ENCODE results near the gene MANSC1. TPM values are rescaled to one million over a fixed set of nuclear protein-coding genes. Genes with fewer than 3 reads are reported as not detected.

MANSC1 gene
- total RNA-seq, 4 donors from 2014 or later: 11.0 to 31.2 (median 22.1) TPM

GRCh38 chr12:12305568-12306300, 44.3 kb downstream of the MANSC1 start:
- H3K4me3 ChIP-seq: no peak overlapping the region
- 89 to 96% methylated on average over 4 to 7 of the region's 7 CpGs for WGBS, 2 donors (ENCODE audit: low coverage in 1 of 2)
- no peak for TF ChIP-seq CTCF (IDR thresholded peaks at IDR 0.05)
- no peak for TF ChIP-seq POLR2AphosphoS5 (IDR thresholded peaks at IDR 0.05)
- no peak for TF ChIP-seq POLR2A (IDR thresholded peaks at IDR 0.05)
- TF ChIP-seq EP300 (IDR thresholded peaks at IDR 0.05): no peak
- H3K27ac ChIP-seq: no peak overlapping the region
- no peak for ATAC-seq
- H3K27me3 ChIP-seq: no peaks in the 10 kb centered on the region
- H3K4me1 ChIP-seq: no peaks in the 10 kb centered on the region
- no peaks in the 10 kb centered on the region for H3K36me3 ChIP-seq
- no peaks in the 10 kb centered on the region for H3K9me3 ChIP-seq

GRCh38 chr12:12302976-12303375, 47.1 kb downstream of the MANSC1 start:
- TF ChIP-seq EP300 (IDR thresholded peaks at IDR 0.05): no peak
- no peak for TF ChIP-seq POLR2AphosphoS5 (IDR thresholded peaks at IDR 0.05)
- no peak for TF ChIP-seq CTCF (IDR thresholded peaks at IDR 0.05)
- TF ChIP-seq POLR2A (IDR thresholded peaks at IDR 0.05): no peak
- no peak for ATAC-seq
- Histone ChIP-seq H3K9me3 (no peaks in the 10 kb centered on the region), H3K27me3 (no peaks in the 10 kb centered on the region), H3K4me1 (no peaks in the 10 kb centered on the region), H3K36me3 (no peaks in the 10 kb centered on the region), H3K4me3 (no peak overlapping the region), H3K27ac (no peak overlapping the region)
- WGBS, 2 donors (ENCODE audit: low coverage in 1 of 2): 95 to 100% methylated on average over 2 of the region's 2 CpGs

- H3K9me3 ChIP-seq: no peaks in the 10 kb centered on the region
- H3K4me1 ChIP-seq: no peaks in the 10 kb centered on the region
- no peaks in the 10 kb centered on the region for H3K36me3 ChIP-seq
- no peak for TF ChIP-seq EP300 (IDR thresholded peaks at IDR 0.05)
- no peak for TF ChIP-seq POLR2AphosphoS5 (IDR thresholded peaks at IDR 0.05)
- TF ChIP-seq POLR2A (IDR thresholded peaks at IDR 0.05): no peak
- TF ChIP-seq CTCF (IDR thresholded peaks at IDR 0.05): no peak
- no peak for ATAC-seq
- 96 to 100% methylated on average over 1 to 2 of the region's 2 CpGs for WGBS, 2 donors (ENCODE audit: low coverage in 1 of 2)
- no peak overlapping the region for H3K4me3 ChIP-seq
- no peak overlapping the region for H3K27ac ChIP-seq
- no peaks in the 10 kb centered on the region for H3K27me3 ChIP-seq
These were observed 48.9 kb downstream of the MANSC1 start for GRCh38 chr12:12301122-12301521.

- H3K4me1 ChIP-seq: peaks cover 0 to 10% (median 0%) of the 10 kb centered on the region in 3 donors
- ATAC-seq: no peak
- H3K4me3 ChIP-seq: no peak overlapping the region
- H3K9me3 ChIP-seq: no peaks in the 10 kb centered on the region
- no peak overlapping the region for H3K27ac ChIP-seq
- no peaks in the 10 kb centered on the region for H3K27me3 ChIP-seq
- WGBS, 2 donors (ENCODE audit: low coverage in 1 of 2): 78 to 80% methylated on average over 2 to 8 of the region's 8 CpGs
- H3K36me3 ChIP-seq: no peaks in the 10 kb centered on the region
- TF ChIP-seq CTCF (IDR thresholded peaks at IDR 0.05): no peak
- no peak for TF ChIP-seq POLR2AphosphoS5 (IDR thresholded peaks at IDR 0.05)
- TF ChIP-seq POLR2A (IDR thresholded peaks at IDR 0.05): no peak
- TF ChIP-seq EP300 (IDR thresholded peaks at IDR 0.05): no peak
These were observed 52.7 kb downstream of the MANSC1 start for GRCh38 chr12:12297201-12297830.

Measured in gastroesophageal sphincter (tissue), 4 donors.